Dendritic cell treated with granulocyte-macrophage colony-stimulating factor and Interleukin-4, amounts not matched to agents 40 ng/mL and 50 ng/mL, for 4 days (primary cell): ENCODE measurements around the gene SERPINB4.
"Not testable (repeated sequence)": the region's sequence is repeated elsewhere in the genome, so short reads cannot be mapped to it uniquely, and the experiment has no call there.

Experiments used
- H3K27ac Mint-ChIP-seq: one replicate; pipeline ENCODE4 v1.8.0; 2022; ENCODE audit warnings: mild to moderate bottlenecking, mixed read lengths
- H3K27me3 Mint-ChIP-seq: one replicate; pipeline ENCODE4 v1.8.0; 2022; ENCODE audit warnings: mild to moderate bottlenecking, mixed read lengths
- H3K36me3 Mint-ChIP-seq: one replicate; pipeline ENCODE4 v1.8.0; 2022; ENCODE audit warnings: low read depth, mixed read lengths
- H3K4me1 Mint-ChIP-seq: one replicate; pipeline ENCODE4 v1.8.0; 2022; ENCODE audit warnings: low read depth, mixed read lengths
- H3K4me3 Mint-ChIP-seq: one replicate; pipeline ENCODE4 v1.8.0; 2022; ENCODE audit warnings: mild to moderate bottlenecking, moderate library complexity, mixed read lengths
- H3K9me3 Mint-ChIP-seq: one replicate; pipeline ENCODE4 v1.8.0; 2022; ENCODE audit warnings: mixed read lengths
- intact Hi-C: fragments of 100-400 bp; cut with micrococcal nuclease; formaldehyde crosslinking; loops from one replicate; pipeline ENCODE4 v1.15.0; 2022

SERPINB4 gene

DNA sequence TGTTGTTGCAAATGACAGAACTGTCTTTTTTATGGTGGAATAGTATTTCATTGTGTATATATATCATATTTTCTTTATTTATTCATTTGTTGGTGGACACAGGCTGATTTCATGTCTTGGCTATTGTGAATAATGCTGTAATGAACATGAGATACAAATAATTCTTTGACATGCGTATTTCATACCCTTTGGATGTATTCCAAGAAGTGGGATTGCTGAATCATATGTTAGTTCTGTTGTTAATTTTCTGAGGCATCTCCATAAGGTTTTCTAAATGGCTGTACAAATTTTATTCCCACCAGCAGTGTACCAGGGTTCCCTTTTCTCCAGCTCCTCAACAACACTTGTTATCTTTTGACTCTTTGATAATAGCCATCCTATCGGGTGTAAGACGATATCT, 6.2 kb upstream of the SERPINB4 start:
- H3K4me1 Mint-ChIP-seq, H3K9me3 Mint-ChIP-seq, H3K4me3 Mint-ChIP-seq, H3K27ac Mint-ChIP-seq, H3K36me3 Mint-ChIP-seq, H3K27me3 Mint-ChIP-seq, intact Hi-C loops: not testable (repeated sequence)

DNA sequence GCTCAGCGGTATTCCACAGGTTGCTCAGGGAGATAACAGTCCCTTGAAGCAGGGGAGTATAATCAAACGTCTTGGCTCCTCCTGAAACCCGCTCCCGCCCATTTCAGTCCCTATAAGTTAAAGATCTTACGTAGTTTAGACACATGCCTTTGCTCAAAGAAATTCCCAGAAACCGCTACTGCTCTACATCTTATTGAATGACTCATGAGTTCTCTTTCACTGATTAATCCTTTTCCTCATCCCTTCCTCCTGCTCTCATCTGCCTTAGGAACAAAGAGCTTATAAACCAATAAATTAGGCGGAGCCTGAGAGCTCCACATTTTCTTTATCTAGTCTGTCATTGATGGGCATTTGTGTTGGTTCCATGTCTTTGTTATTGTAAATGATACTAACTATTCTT, 4.2 kb upstream of the SERPINB4 start:
- H3K27ac Mint-ChIP-seq: no peak overlapping the region
- no peaks in the 10 kb centered on the region for H3K4me1 Mint-ChIP-seq
- no peaks in the 10 kb centered on the region for H3K36me3 Mint-ChIP-seq
- no peaks in the 10 kb centered on the region for H3K9me3 Mint-ChIP-seq
- intact Hi-C loops: no loop called here
- H3K4me3 Mint-ChIP-seq: no peak overlapping the region
- peaks cover 5% of the 10 kb centered on the region for H3K27me3 Mint-ChIP-seq

DNA sequence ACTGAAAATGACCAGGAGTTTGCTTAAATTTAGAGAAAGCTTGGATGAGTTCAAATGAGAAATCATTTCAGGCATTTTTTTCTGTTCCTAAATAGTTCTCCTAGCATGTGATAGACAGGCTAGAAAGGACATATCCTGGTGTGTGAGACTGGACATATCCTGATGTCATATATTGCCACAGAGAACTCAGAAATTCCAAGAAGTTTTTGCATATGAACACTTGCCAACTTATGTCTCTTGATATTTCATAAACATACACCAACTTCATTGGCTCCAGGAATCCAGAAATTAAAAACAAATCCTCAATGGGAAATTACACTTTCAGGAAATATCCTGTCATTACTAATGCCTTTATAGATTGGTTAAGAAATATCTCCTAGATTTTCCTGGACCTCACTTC, 2.9 kb upstream of the SERPINB4 start:
- H3K4me3 Mint-ChIP-seq: no peak overlapping the region
- intact Hi-C loops: no loop called here
- H3K27me3 Mint-ChIP-seq: peaks cover 5% of the 10 kb centered on the region

DNA sequence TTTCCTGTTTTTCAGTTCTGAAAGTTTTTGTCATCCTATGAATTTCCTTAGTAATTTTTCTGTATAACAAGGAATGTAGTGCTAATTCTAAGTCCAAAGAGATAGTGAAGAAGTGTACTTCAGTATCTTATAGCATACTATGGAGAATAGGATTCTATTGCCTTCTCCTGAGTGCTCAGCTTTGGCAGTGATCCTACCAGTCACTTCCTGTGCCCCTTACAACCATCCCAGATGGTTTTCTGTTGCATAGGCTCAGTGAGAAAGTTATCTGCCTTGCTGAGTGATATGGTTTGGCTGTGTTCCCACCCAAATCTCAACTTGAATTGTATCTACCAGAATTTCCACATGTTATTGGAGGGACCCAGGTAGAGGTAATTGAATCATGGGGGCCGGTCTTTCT, 638 bp upstream of the SERPINB4 start:
- peaks cover 12% of the 10 kb centered on the region for H3K4me1 Mint-ChIP-seq
- intact Hi-C loops, H3K4me3 Mint-ChIP-seq, H3K27me3 Mint-ChIP-seq, H3K36me3 Mint-ChIP-seq, H3K27ac Mint-ChIP-seq, H3K9me3 Mint-ChIP-seq: not testable (repeated sequence)

More for the DNA sequence above, 2.9 kb upstream of the SERPINB4 start:
- no peak overlapping the region for H3K27ac Mint-ChIP-seq
- H3K36me3 Mint-ChIP-seq: no peaks in the 10 kb centered on the region
- no peaks in the 10 kb centered on the region for H3K9me3 Mint-ChIP-seq
- H3K4me1 Mint-ChIP-seq: no peaks in the 10 kb centered on the region

DNA sequence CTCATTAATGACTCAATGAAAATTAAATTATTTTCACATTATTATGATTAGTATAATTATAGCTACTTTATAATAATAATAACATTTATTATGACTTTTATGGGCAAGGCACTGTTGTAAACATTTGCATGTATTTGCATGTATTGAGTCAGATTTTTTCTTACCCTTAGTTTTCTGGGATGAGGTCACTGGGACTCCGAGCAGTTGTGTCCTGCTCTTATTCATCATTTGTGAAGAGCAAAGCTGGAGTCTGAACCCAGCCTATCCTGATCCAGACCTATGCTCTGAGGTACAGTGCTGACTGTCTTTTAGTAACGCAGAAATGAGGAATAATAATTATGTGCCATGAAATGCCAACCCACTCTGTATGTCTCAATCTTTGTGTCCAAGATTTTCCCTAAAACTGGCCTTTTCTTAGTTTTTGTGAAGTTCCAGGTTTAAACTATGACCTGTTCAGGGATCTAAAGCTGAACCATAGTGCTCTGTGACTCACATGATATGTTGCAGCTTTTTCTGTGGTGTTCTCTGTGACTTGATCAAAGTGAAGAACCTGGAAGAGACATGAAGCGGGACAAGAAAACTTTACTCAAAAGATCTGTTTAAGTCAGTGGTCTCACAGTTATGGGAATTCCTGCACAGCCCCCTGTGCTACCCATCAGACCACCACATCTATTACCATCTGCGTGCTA, 1.2 kb downstream of the SERPINB4 start:
- not testable (repeated sequence) for H3K36me3 Mint-ChIP-seq, H3K27me3 Mint-ChIP-seq

DNA sequence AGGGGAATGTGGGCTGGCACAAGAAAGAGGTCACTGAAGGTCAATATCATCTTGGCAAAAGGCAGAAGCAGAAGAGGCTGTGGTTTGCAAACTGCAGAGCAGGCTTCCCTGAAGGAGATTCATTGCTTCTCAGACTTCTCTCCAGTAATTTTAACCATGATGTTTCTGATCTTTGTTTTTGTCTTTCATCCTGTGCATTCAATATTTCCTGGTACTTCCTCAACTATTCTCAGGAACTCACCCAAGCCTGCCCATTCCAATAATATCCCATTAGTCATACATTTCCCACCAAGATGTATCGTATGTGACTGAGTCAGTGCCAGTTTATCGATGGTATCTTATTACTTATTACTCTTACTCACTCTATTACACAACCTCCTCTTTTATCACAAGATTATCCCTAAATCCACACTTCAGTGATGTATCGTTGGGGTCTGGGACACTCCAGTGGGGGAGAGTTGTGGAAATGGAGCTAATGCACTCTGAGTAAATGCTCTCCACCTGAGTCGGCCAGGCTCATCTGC, 2.8 kb downstream of the SERPINB4 start:
- H3K27me3 Mint-ChIP-seq, H3K9me3 Mint-ChIP-seq, intact Hi-C loops, H3K36me3 Mint-ChIP-seq, H3K27ac Mint-ChIP-seq, H3K4me3 Mint-ChIP-seq: not testable (repeated sequence)
- peaks cover 12% of the 10 kb centered on the region for H3K4me1 Mint-ChIP-seq

More for the DNA sequence above, 1.2 kb downstream of the SERPINB4 start:
- H3K4me3 Mint-ChIP-seq, H3K27ac Mint-ChIP-seq, intact Hi-C loops, H3K9me3 Mint-ChIP-seq: not testable (repeated sequence)
- peaks cover 12% of the 10 kb centered on the region for H3K4me1 Mint-ChIP-seq

DNA sequence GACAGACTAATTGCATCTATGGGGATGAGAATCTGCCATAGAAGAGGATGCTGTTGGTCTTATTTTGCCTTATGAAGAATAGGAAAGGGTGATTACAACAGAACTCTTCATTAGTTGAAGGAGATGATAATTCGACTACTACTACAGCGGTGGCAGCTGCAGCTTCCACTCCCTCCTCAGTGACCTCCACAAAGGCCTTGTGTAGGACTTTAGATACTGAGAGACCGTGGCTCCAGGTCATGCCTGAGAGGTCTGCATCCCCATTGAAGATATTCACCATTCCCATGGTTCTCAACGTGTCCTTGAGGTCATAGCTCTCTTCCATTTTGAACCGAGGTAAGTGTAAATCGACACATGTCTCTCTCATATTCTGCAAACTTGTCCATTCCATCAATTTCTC, 6.4 kb downstream of the SERPINB4 start:
- H3K27ac Mint-ChIP-seq: no peak overlapping the region
- H3K4me1 Mint-ChIP-seq: peaks cover 12% of the 10 kb centered on the region
- H3K4me3 Mint-ChIP-seq: no peak overlapping the region
- intact Hi-C loops: no loop called here
- peaks cover 3% of the 10 kb centered on the region for H3K27me3 Mint-ChIP-seq
- no peaks in the 10 kb centered on the region for H3K36me3 Mint-ChIP-seq
- no peaks in the 10 kb centered on the region for H3K9me3 Mint-ChIP-seq

DNA sequence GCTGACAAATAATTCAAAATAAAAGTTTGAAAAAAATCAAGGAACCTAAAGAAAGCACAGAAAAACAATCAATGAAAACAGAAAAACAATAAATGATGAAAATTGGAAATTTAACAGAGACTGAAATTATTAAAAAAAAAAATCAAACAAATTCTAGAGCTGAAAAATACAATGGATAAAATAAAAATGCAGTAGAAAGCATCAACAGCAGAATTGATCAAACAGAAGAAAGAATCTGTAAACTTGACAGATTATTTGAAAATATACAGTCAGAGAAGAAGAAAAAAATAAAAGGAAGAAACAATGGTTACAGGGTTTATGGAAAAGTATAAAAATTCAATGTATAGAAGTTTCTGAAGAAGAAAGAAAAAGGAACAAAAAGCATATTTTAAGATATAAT, 16.2 kb downstream of the SERPINB4 start:
- intact Hi-C loops: no loop called here
- H3K4me1 Mint-ChIP-seq: no peaks in the 10 kb centered on the region
- peaks cover 1% of the 10 kb centered on the region for H3K27me3 Mint-ChIP-seq
- H3K36me3 Mint-ChIP-seq: no peaks in the 10 kb centered on the region
- H3K27ac Mint-ChIP-seq: no peak overlapping the region
- H3K4me3 Mint-ChIP-seq: no peak overlapping the region
- H3K9me3 Mint-ChIP-seq: peaks cover 64% of the 10 kb centered on the region

DNA sequence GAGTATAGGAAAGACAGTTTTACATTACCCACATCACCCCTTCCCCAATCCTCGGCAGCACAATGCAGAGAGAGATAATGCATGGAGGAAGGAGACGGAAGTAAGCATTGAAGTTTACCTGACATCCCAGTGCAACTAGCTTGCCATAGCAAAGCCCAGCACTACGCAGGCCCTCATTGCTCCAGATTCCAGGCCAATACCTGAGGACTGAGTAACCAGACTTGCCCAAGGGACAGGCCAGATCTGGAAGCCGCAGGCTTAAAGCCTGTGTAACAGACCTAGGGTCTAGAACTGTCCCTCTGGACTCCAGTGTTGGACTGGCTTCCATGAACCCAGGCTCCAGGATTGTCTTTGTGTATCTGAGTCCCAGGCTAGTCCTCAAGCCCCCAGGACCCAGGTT, 17.6 kb downstream of the SERPINB4 start:
- no peaks in the 10 kb centered on the region for H3K36me3 Mint-ChIP-seq
- no peak overlapping the region for H3K4me3 Mint-ChIP-seq
- peaks cover 64% of the 10 kb centered on the region for H3K9me3 Mint-ChIP-seq
- H3K27me3 Mint-ChIP-seq: no peaks in the 10 kb centered on the region
- intact Hi-C loops: no loop called here
- H3K27ac Mint-ChIP-seq: no peak overlapping the region
- no peaks in the 10 kb centered on the region for H3K4me1 Mint-ChIP-seq

DNA sequence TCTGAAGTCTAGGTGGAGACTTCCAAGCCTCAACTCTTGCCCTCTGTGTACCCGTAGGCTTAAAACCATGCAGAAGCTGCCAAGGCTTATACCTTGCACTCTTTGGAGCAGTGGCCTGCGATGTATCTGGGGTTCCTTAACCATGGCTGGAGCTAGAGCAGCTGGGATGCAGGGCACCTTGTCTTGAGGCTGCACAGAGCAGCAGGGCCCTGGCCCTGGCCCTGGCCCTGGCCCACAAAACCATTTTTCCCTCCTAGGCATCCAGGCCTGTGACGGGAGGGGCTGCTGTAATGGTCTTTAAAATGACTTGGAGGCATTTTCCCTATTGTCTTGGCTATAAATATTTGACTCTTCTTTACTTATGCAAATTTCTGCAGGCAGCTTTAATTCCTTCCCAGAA, 19.2 kb downstream of the SERPINB4 start:
- H3K4me1 Mint-ChIP-seq: no peaks in the 10 kb centered on the region
- intact Hi-C loops: no loop called here
- peaks cover 63% of the 10 kb centered on the region for H3K9me3 Mint-ChIP-seq
- no peaks in the 10 kb centered on the region for H3K27me3 Mint-ChIP-seq
- H3K36me3 Mint-ChIP-seq: no peaks in the 10 kb centered on the region
- H3K27ac Mint-ChIP-seq: no peak overlapping the region
- no peak overlapping the region for H3K4me3 Mint-ChIP-seq

DNA sequence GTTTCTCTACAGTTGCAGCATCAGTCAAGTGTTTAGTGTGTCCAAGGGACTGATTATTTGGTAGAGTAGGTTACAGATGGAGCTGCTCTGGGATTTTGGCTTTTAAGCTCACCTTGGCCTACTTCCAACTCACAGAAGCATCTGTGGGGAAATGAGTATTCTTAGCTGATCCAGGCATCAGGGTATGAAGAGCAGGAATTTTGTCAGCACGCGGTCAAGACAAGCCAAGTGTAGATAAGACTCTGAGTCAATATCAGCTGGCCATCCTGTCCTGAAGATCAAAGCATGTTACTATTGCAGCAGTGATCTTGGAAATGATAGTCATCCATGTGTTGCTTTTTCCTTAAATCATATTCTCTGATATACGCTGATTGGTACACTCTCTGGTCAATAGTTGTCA, 24.4 kb downstream of the SERPINB4 start:
- intact Hi-C loops: no loop called here
- H3K4me3 Mint-ChIP-seq: no peak overlapping the region
- no peaks in the 10 kb centered on the region for H3K27me3 Mint-ChIP-seq
- no peaks in the 10 kb centered on the region for H3K4me1 Mint-ChIP-seq
- H3K36me3 Mint-ChIP-seq: no peaks in the 10 kb centered on the region
- peaks cover 27% of the 10 kb centered on the region for H3K9me3 Mint-ChIP-seq
- no peak overlapping the region for H3K27ac Mint-ChIP-seq

DNA sequence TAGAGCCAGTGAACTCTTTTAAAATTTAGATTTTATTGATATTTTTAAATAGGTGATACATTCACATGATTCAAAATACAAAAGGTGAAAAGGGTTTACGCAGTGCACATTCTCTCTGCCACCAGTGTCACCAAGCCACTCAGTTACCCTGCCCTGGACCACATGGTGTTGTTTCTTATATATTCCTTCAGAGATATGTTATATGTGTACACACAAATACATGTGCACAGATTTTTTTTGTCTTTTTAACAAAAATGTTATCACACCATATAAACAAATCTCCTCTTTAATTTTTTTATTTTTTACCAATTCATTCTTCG, 26.2 kb downstream of the SERPINB4 start:
- Mint-ChIP-seq H3K36me3 (no peaks in the 10 kb centered on the region), H3K9me3 (peaks cover 13% of the 10 kb centered on the region), H3K4me1 (no peaks in the 10 kb centered on the region), H3K27me3 (peaks cover 3% of the 10 kb centered on the region), H3K4me3 (no peak overlapping the region), H3K27ac (no peak overlapping the region)
- intact Hi-C loops: no loop called here

DNA sequence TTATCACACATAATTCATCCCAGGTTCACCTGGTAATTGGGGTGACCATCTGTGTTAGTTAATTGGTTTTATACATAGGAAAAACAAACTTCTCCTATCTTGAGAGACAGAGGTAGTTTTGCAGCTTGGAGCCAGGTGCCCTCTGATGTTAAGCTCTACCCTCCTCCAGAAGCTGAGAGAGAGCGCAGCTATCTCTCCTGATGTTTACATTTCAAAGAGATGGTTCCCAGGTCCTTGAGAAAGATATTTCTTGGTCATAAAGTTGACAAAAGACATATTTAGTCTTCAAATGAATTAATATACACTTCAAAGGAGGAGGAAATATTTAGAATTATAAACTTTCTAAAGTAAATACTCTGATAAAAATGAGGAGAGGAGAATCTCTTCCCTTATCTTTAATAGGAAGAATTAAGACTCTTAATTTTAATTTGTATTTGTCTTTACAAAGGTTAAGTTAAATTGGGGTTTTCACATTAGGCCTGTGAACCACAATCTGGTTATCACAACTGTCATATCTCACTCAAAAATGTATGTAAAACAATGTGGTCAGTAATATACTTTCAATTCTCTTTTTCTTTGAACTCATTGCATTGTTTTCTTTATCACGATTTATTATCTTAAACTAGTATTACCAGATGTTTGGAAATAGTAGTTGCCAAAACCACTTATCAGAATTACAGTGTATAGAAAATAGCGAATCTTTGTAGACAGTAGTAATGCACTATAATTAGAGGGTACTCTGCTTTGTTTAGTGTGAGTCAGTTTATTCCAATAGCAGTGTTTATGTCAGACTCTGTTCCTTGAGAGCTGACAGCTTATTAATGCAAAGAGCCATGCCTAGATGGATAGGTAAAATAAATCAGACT, 26.8 kb downstream of the SERPINB4 start:
- no peaks in the 10 kb centered on the region for H3K4me1 Mint-ChIP-seq
- no peak overlapping the region for H3K4me3 Mint-ChIP-seq
- intact Hi-C loops: no loop called here
- no peaks in the 10 kb centered on the region for H3K36me3 Mint-ChIP-seq
- H3K27ac Mint-ChIP-seq: no peak overlapping the region
- H3K9me3 Mint-ChIP-seq: peaks cover 13% of the 10 kb centered on the region
- H3K27me3 Mint-ChIP-seq: peaks cover 3% of the 10 kb centered on the region

DNA sequence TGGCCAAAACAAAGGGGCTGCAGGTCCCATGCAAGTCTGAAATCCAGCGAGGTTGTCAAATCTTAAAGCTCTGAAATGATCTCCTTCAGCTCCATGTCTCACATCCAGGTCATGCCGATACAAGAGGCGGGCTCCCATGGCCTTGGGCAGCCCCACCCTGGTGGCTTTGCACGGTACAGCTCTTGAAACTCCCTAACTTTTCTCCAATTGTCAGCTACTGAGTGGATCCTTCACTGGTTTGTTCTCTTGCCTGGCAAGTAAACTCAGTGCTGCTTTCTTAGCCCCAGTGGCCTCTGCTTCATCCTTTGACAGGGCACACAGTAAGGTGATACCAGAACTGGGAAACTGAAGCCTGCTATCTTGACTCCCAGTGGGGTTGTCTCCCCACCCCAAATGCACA, 30.6 kb downstream of the SERPINB4 start:
- no peak overlapping the region for H3K27ac Mint-ChIP-seq
- H3K4me3 Mint-ChIP-seq: no peak overlapping the region
- H3K9me3 Mint-ChIP-seq: no peaks in the 10 kb centered on the region
- no peaks in the 10 kb centered on the region for H3K36me3 Mint-ChIP-seq
- H3K4me1 Mint-ChIP-seq: no peaks in the 10 kb centered on the region
- intact Hi-C loops: no loop called here
- peaks cover 3% of the 10 kb centered on the region for H3K27me3 Mint-ChIP-seq
